Urinary bladder (tissue), 2 donors: ENCODE results near the gene CD33. TPM values are rescaled to one million over a fixed set of nuclear protein-coding genes. Genes with fewer than 3 reads are reported as not detected.

Experiments used
- polyA plus RNA-seq: library from polyadenylated mRNA; stranded (reverse); fragments of 200-250 nt; gene quantifications from one replicate; pipeline ENCODE4 v1.2.3, GENCODE V29; 2013
- small RNA-seq: library from RNA; depleted of rRNA; stranded (forward); fragments of <200 nt; gene quantifications from one replicate; pipeline ENCODE3, GENCODE V24; 2014
- total RNA-seq: library from RNA; depleted of rRNA; stranded (reverse); fragments of >200 nt; gene quantifications from one replicate; pipeline ENCODE4 v1.2.3, GENCODE V29; 2014
- donor health status: healthy.

The CD33 gene
- total and polyA plus RNA-seq, 2 donors, result 4.7 to 5.6 TPM

Small RNA genes lying within 50 kb of the gene (small RNA-seq; reads per million reads assigned to genes)
- not detected for gene MIR8074

Other genes starting within 250 kb of the CD33 start
- 0.32 TPM for gene KLK7, start 241.2 kb upstream of the CD33 start, total RNA-seq
- 0.14 TPM for gene KLK7, start 241.2 kb upstream of the CD33 start, polyA plus RNA-seq
- not detected for gene KLK8, start 223.5 kb upstream of the CD33 start, total RNA-seq
- gene KLK8, start 223.5 kb upstream of the CD33 start, polyA plus RNA-seq, result not detected
- not detected for gene KLK10, start 205.4 kb upstream of the CD33 start, total RNA-seq
- 0.33 TPM for gene KLK10, start 205.4 kb upstream of the CD33 start, polyA plus RNA-seq
- not detected for gene KLK11, start 198.5 kb upstream of the CD33 start, total RNA-seq
- 0.15 TPM for gene KLK11, start 198.5 kb upstream of the CD33 start, polyA plus RNA-seq
- gene KLK12, start 190.1 kb upstream of the CD33 start, total RNA-seq, result not detected
- not detected for gene KLK12, start 190.1 kb upstream of the CD33 start, polyA plus RNA-seq
- not detected for gene KLK13, start 160.0 kb upstream of the CD33 start, total RNA-seq
- 0.20 TPM for gene KLK13, start 160.0 kb upstream of the CD33 start, polyA plus RNA-seq
- not detected for gene KLK14, start 142.2 kb upstream of the CD33 start, total RNA-seq
- 0.29 TPM for gene KLK14, start 142.2 kb upstream of the CD33 start, polyA plus RNA-seq
- gene CTU1, start 116.7 kb upstream of the CD33 start, total RNA-seq, result 2.8 TPM
- 4.9 TPM for gene CTU1, start 116.7 kb upstream of the CD33 start, polyA plus RNA-seq
- gene SIGLEC9, start 100.2 kb upstream of the CD33 start, total RNA-seq, result 1.4 TPM
- 5.5 TPM for gene SIGLEC9, start 100.2 kb upstream of the CD33 start, polyA plus RNA-seq
- gene SIGLEC7, start 82.8 kb upstream of the CD33 start, total RNA-seq, result 0.85 TPM
- gene SIGLEC7, start 82.8 kb upstream of the CD33 start, polyA plus RNA-seq, result 3.4 TPM
- not detected for gene SIGLECL1, start 26.0 kb downstream of the CD33 start, total RNA-seq
- not detected for gene SIGLECL1, start 26.0 kb downstream of the CD33 start, polyA plus RNA-seq
- gene IGLON5, start 86.6 kb downstream of the CD33 start, total RNA-seq, result 0.21 TPM
- gene IGLON5, start 86.6 kb downstream of the CD33 start, polyA plus RNA-seq, result 0.25 TPM
- gene VSIG10L, start 117.1 kb downstream of the CD33 start, total RNA-seq, result 0.74 TPM
- gene VSIG10L, start 117.1 kb downstream of the CD33 start, polyA plus RNA-seq, result 3.7 TPM
- gene ETFB, start 141.3 kb downstream of the CD33 start, total RNA-seq, result 25.1 TPM
- gene ETFB, start 141.3 kb downstream of the CD33 start, polyA plus RNA-seq, result 121 TPM
- gene CLDND2, start 143.9 kb downstream of the CD33 start, total RNA-seq, result not detected
- gene CLDND2, start 143.9 kb downstream of the CD33 start, polyA plus RNA-seq, result 0.85 TPM
- 1.3 TPM for gene NKG7, start 147.6 kb downstream of the CD33 start, total RNA-seq
- 5.1 TPM for gene NKG7, start 147.6 kb downstream of the CD33 start, polyA plus RNA-seq
- gene LIM2, start 162.9 kb downstream of the CD33 start, total RNA-seq, result not detected
- not detected for gene LIM2, start 162.9 kb downstream of the CD33 start, polyA plus RNA-seq
- not detected for gene C19orf84, start 165.5 kb downstream of the CD33 start, total RNA-seq
- gene C19orf84, start 165.5 kb downstream of the CD33 start, polyA plus RNA-seq, result not detected
- 0.85 TPM for gene SIGLEC10, start 192.6 kb downstream of the CD33 start, total RNA-seq
- gene SIGLEC10, start 192.6 kb downstream of the CD33 start, polyA plus RNA-seq, result 10.6 TPM
- 0.90 TPM for gene SIGLEC8, start 233.4 kb downstream of the CD33 start, total RNA-seq
- 0.61 TPM for gene SIGLEC8, start 233.4 kb downstream of the CD33 start, polyA plus RNA-seq